H1 (cell line): Measurements from ENCODE around the gene E2F3. TPM values are rescaled to one million over a fixed set of nuclear protein-coding genes. Genes with fewer than 3 reads are reported as not detected.

Source experiments
- CTCF ChIA-PET: fragments of 300-600 bp; sonication (Branson Sonifier 250); formaldehyde crosslinking; loops from one replicate; lab custom pipeline; 2021; ENCODE audit not compliant: partially characterized antibody; lab: Charles Lee
- POLR2A ChIA-PET: fragments of 300-600 bp; sonication (Branson Sonifier 250); formaldehyde crosslinking; loops from one replicate; lab custom pipeline; 2021; ENCODE audit warnings: inconsistent platforms; ENCODE audit not compliant: partially characterized antibody; lab: Charles Lee
- DNase-seq, 2 experiments: peaks; one replicate each; pipeline versions ENCODE4 v3.0.0 to v3.0.0-alpha.2; 2010 to 2022; ENCODE audit warnings: low spot score in 2 of 2, low read depth in 1 of 2, mixed read lengths in 1 of 2
- FAIRE-seq: peaks from 2 replicates; lab custom pipeline; 2011; peaks lifted over from hg19 to GRCh38; lab: Jason Lieb, UNC
- H2AFZ ChIP-seq: 2 replicates; pipeline ENCODE4 v1.8.1; 2012; ENCODE audit warnings: low read length, inconsistent platforms
- H2AK5ac ChIP-seq: 2 replicates; pipeline ENCODE4 v1.6.1; 2013; ENCODE audit warnings: low read depth, low read length
- H2BK120ac ChIP-seq: replicated peaks from 2 replicates; pipeline ENCODE3; 2013; ENCODE audit warnings: low read depth, low read length, inconsistent platforms
- H2BK12ac ChIP-seq: 2 replicates; pipeline ENCODE4 v1.6.1; 2013; ENCODE audit warnings: low read depth, low read length
- H2BK15ac ChIP-seq: 2 replicates; pipeline ENCODE4 v1.6.1; 2013; ENCODE audit warnings: low read length
- H2BK20ac ChIP-seq: 2 replicates; pipeline ENCODE4 v1.6.1; 2013; ENCODE audit warnings: low read length
- H2BK5ac ChIP-seq: 2 replicates; pipeline ENCODE4 v1.6.1; 2013; ENCODE audit warnings: low read depth, low read length
- H3K14ac ChIP-seq: 2 replicates; pipeline ENCODE4 v1.6.1; 2013; ENCODE audit warnings: inconsistent platforms; ENCODE audit not compliant: insufficient read length
- H3K18ac ChIP-seq: 2 replicates; pipeline ENCODE4 v1.6.1; 2013; ENCODE audit warnings: low read length; ENCODE audit errors: extremely low read depth
- H3K23ac ChIP-seq: 2 replicates; pipeline ENCODE4 v1.6.1; 2013; ENCODE audit warnings: inconsistent platforms; ENCODE audit not compliant: insufficient read length
- H3K23me2 ChIP-seq: 2 replicates; pipeline ENCODE4 v1.6.1; 2013; ENCODE audit warnings: low read depth, low read length
- H3K27ac ChIP-seq: 2 replicates; pipeline ENCODE4 v1.6.1; 2011; ENCODE audit warnings: low read depth, low read length, inconsistent platforms
- H3K27me3 ChIP-seq, 4 experiments: replicated peaks in 1 of 4; 1 replicate in 1 of 4; 2 replicates in 3 of 4; pipeline versions ENCODE4 v1.6.1 to v1.8.1; 2011 to 2013; ENCODE audit warnings: low read length in 3 of 4, mild to moderate bottlenecking in 3 of 4, inconsistent platforms in 2 of 4, mixed read lengths in 2 of 4, moderate library complexity in 1 of 4; ENCODE audit not compliant: control insufficient read depth in 3 of 4, insufficient read depth in 3 of 4; ENCODE audit errors: extremely low read depth in 1 of 4
- H3K36me3 ChIP-seq, 4 experiments: 2 replicates each; pipeline versions ENCODE4 v1.6.1 to v1.8.1; 2011 to 2013; ENCODE audit warnings: mild to moderate bottlenecking in 4 of 4, low read length in 3 of 4, moderate library complexity in 2 of 4, control low read depth in 1 of 4, inconsistent platforms in 1 of 4; ENCODE audit not compliant: insufficient read depth in 4 of 4, control insufficient read depth in 2 of 4
- H3K4ac ChIP-seq: replicated peaks from 2 replicates; pipeline ENCODE3; 2013; ENCODE audit warnings: low read length, low read depth, mixed read lengths, inconsistent platforms; ENCODE audit not compliant: insufficient read length
- H3K4me1 ChIP-seq, 4 experiments: replicated peaks in 1 of 4; 1 replicate in 1 of 4; 2 replicates in 3 of 4; pipeline versions ENCODE4 v1.6.1 to v1.8.1; 2011 to 2013; ENCODE audit warnings: low read length in 3 of 4, inconsistent platforms in 2 of 4, mixed read lengths in 1 of 4; ENCODE audit not compliant: insufficient read depth in 4 of 4, control insufficient read depth in 3 of 4
- H3K4me2 ChIP-seq, 2 experiments: 2 replicates each; pipeline versions ENCODE4 v1.6.1 to v1.8.1; 2011 to 2013; ENCODE audit warnings: low read depth in 2 of 2, low read length in 2 of 2, control low read depth in 1 of 2, inconsistent platforms in 1 of 2, mild to moderate bottlenecking in 1 of 2; ENCODE audit not compliant: insufficient read depth in 1 of 2
- H3K4me3 ChIP-seq, 4 experiments: fragments of 200-600, 300-600 bp in 1 of 4; sonication (generic), shearing (Covaris generic), sonication (Bioruptor Twin) in 1 of 4; 2 replicates each; pipeline versions ENCODE4 v1.5.1 to v1.8.1; 2011 to 2016; ENCODE audit warnings: low read length in 4 of 4, low read depth in 3 of 4, control low read depth in 2 of 4, inconsistent platforms in 2 of 4, mild to moderate bottlenecking in 2 of 4, mixed read lengths in 1 of 4, moderate library complexity in 1 of 4; ENCODE audit not compliant: insufficient read depth in 2 of 4; ENCODE audit errors: extremely low read depth in 1 of 4
- H3K56ac ChIP-seq: replicated peaks from 2 replicates; pipeline ENCODE3; 2013; ENCODE audit warnings: low read depth, mild to moderate bottlenecking, mixed read lengths, low read length, inconsistent platforms; ENCODE audit not compliant: insufficient read length
- H3K79me1 ChIP-seq: 2 replicates; pipeline ENCODE4 v1.6.1; 2013; ENCODE audit warnings: low read depth, low read length, control low read depth
- H3K79me2 ChIP-seq, 2 experiments: 2 replicates each; pipeline versions ENCODE4 v1.6.1 to v1.8.1; 2012 to 2013; ENCODE audit warnings: low read length in 2 of 2, mild to moderate bottlenecking in 2 of 2, inconsistent platforms in 1 of 2; ENCODE audit not compliant: insufficient read depth in 2 of 2, control insufficient read depth in 1 of 2
- H3K9ac ChIP-seq, 4 experiments: replicated peaks in 1 of 4; 1 replicate in 1 of 4; 2 replicates in 3 of 4; pipeline versions ENCODE4 v1.6.1 to v1.8.1; 2011 to 2013; ENCODE audit warnings: low read depth in 3 of 4, low read length in 3 of 4, control low read depth in 2 of 4, mild to moderate bottlenecking in 2 of 4, moderate library complexity in 2 of 4, inconsistent platforms in 1 of 4; ENCODE audit errors: extremely low read depth in 1 of 4
- H3K9me3 ChIP-seq, 2 experiments: 2 replicates each; pipeline versions ENCODE4 v1.6.1 to v1.8.1; 2012 to 2013; ENCODE audit warnings: mild to moderate bottlenecking in 2 of 2, moderate library complexity in 2 of 2, control low read depth in 1 of 2, inconsistent platforms in 1 of 2, low read depth in 1 of 2, low read length in 1 of 2, mixed read lengths in 1 of 2; ENCODE audit not compliant: insufficient read depth in 2 of 2
- H4K20me1 ChIP-seq, 2 experiments: replicated peaks in 1 of 2; 2 replicates each; pipeline versions ENCODE3 to v1.8.1; 2011 to 2013; ENCODE audit warnings: inconsistent platforms in 2 of 2, low read length in 2 of 2, mild to moderate bottlenecking in 1 of 2; ENCODE audit not compliant: insufficient read depth in 2 of 2, control insufficient read depth in 1 of 2
- H4K5ac ChIP-seq: 2 replicates; pipeline ENCODE4 v1.6.1; 2013; ENCODE audit warnings: low read length, low read depth, mixed read lengths, inconsistent platforms; ENCODE audit not compliant: insufficient read length
- H4K8ac ChIP-seq: 2 replicates; pipeline ENCODE4 v1.8.0; 2013; ENCODE audit warnings: mild to moderate bottlenecking, moderate library complexity, low read length, inconsistent platforms; ENCODE audit not compliant: insufficient read depth; ENCODE audit errors: extremely low read depth
- H4K91ac ChIP-seq: replicated peaks from 2 replicates; pipeline ENCODE3; 2013; ENCODE audit warnings: low read length, mixed read lengths, inconsistent platforms; ENCODE audit not compliant: insufficient read length
- FOSL1 ChIP-seq: IDR thresholded peaks from 2 replicates; pipeline ENCODE4 v1.6.1; 2011; ENCODE audit warnings: mild to moderate bottlenecking, low read depth, low read length, moderate library complexity; ENCODE audit not compliant: insufficient read depth
- GTF2F1 ChIP-seq: IDR thresholded peaks from 2 replicates; pipeline ENCODE4 v1.6.1; 2012; ENCODE audit warnings: low read depth, low read length, improper control_type of control experiment, borderline replicate concordance
- KDM4A ChIP-seq: IDR thresholded peaks from one replicate; pipeline ENCODE4 v1.7.1; 2012; ENCODE audit warnings: low read depth, mild to moderate bottlenecking, moderate library complexity, low read length, inconsistent platforms; ENCODE audit not compliant: severe bottlenecking
- KDM5A ChIP-seq: fragments of 200-600 bp; IDR thresholded peaks from 2 replicates; pipeline ENCODE4 v1.7.1; 2012; ENCODE audit warnings: mild to moderate bottlenecking, low read length, inconsistent platforms, mixed read lengths
- MAFK ChIP-seq: IDR thresholded peaks from 2 replicates; pipeline ENCODE4 v1.6.1; 2012; ENCODE audit warnings: low read depth, mild to moderate bottlenecking, improper control_type of control experiment, low read length
- PHF8 ChIP-seq: fragments of 200-600 bp; sonication (generic); conservative IDR thresholded peaks from 2 replicates; pipeline ENCODE4 v1.7.1; 2012; ENCODE audit warnings: low read depth, mild to moderate bottlenecking, inconsistent platforms, low read length, moderate library complexity
- RFX5 ChIP-seq: IDR thresholded peaks from 2 replicates; pipeline ENCODE4 v1.6.1; 2011; ENCODE audit warnings: low read depth, low read length, improper control_type of control experiment, borderline replicate concordance
- SP2 ChIP-seq: IDR thresholded peaks from 2 replicates; pipeline ENCODE4 v1.6.1; 2012; ENCODE audit warnings: mild to moderate bottlenecking, low read length, inconsistent platforms
- TBP ChIP-seq: IDR thresholded peaks from 2 replicates; pipeline ENCODE4 v1.6.1; 2011; ENCODE audit warnings: low read depth, low read length, improper control_type of control experiment
- YY1 ChIP-seq: IDR thresholded peaks from 2 replicates; pipeline ENCODE4 v1.6.1; 2011; ENCODE audit warnings: low read depth, mild to moderate bottlenecking, low read length
- WGBS, 2 experiments: shearing (Covaris generic) in 1 of 2; methylation state at CpG; one replicate each; pipeline versions ENCODE4 v1.1.6 to v1.1.7; 2013 to 2015; ENCODE audit warnings: low lambda C conversion rate in 2 of 2, mixed read lengths in 2 of 2, inconsistent platforms in 1 of 2, low coverage in 1 of 2, missing lambda C conversion rate in 1 of 2; ENCODE audit not compliant: insufficient replicate concordance in 2 of 2, insufficient coverage in 1 of 2, insufficient read length in 1 of 2; ENCODE audit errors: extremely low coverage in 1 of 2, missing lambda C conversion rate in 1 of 2; 5-methylcytosine and 5-hydroxymethylcytosine counted together
- polyA plus RNA-seq, 7 experiments: library from polyadenylated mRNA; depleted of rRNA in 3 of 7; stranded (reverse) in 5 of 7; unstranded in 2 of 7; fragments of >200 nt in 5 of 7; fragments of 200-250 nt in 2 of 7; gene quantifications; 1 replicate in 5 of 7; 2 replicates in 1 of 7; 4 replicates in 1 of 7; pipeline versions ENCODE4 v1.2.1 to v1.2.3, GENCODE V29; 2011 to 2013; ENCODE audit warnings: missing spikeins in 2 of 7, mixed read lengths in 2 of 7
- total RNA-seq: library from RNA; stranded (reverse); fragmentation: NEBNext Ultra II Directional; extraction: Animal tissue kit (Norgen Biotek cat#: 25700); gene quantifications from 2 replicates; pipeline ENCODE4 v1.2.1, GENCODE V29; 2021

E2F3 gene
- total and polyA plus RNA-seq, 2 of the 8 experiments (the other 6 are each of a cell fraction or from before 2014, with no cell fraction given): 14.9 to 42.2 TPM

DNA sequence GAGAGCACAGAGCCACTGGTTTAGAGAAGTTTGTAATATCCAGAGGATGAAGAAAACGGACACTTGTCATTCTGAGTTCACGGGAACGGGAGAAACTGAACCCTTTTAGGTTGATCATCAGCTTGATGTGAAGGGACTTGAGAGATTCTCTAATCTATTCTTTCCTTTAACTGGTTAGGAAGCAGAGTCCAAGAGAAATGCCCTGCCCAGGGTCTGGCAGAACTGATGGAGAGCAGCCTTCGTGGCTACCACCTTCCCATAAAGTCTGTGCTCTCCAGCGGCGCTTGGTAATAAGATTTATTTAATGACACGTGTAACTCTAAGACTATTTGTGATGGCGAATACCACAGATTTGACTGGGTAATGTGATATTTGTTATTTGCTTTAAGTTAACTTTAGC, 36.0 kb downstream of the E2F3 start:
- Histone ChIP-seq H3K14ac (no peak overlapping the region), H2BK20ac (no peak overlapping the region), H3K4me3 (no peak overlapping the region), H3K79me1 (peaks cover 9% of the 10 kb centered on the region), H4K91ac (no peak overlapping the region), H4K8ac (no peak overlapping the region), H2AK5ac (no peak overlapping the region), H3K23ac (no peak overlapping the region), H3K23me2 (no peaks in the 10 kb centered on the region), H2BK120ac (no peak overlapping the region), H2BK5ac (no peak overlapping the region), H2BK12ac (no peak overlapping the region), H3K9me3 (no peaks in the 10 kb centered on the region), H3K4me1 (peaks cover 0 to 4% (median 2%) of the 10 kb centered on the region in 4 experiments; a peak in 2 of 7 replicates), H3K27me3 (no peaks in the 10 kb centered on the region), H4K20me1 (peaks cover 2 to 11% of the 10 kb centered on the region in 2 experiments), H4K5ac (no peak overlapping the region), H3K4ac (no peak overlapping the region), H3K4me2 (no peak overlapping the region), H3K79me2 (peaks cover 3 to 93% of the 10 kb centered on the region in 2 experiments), H3K36me3 (no peaks in the 10 kb centered on the region; a peak in 3 of 8 replicates), H2AFZ (no peak overlapping the region), H3K18ac (no peak overlapping the region), H3K27ac (no peak overlapping the region), H3K9ac (no peak overlapping the region), H3K56ac (no peak overlapping the region), H2BK15ac (no peak overlapping the region)
- DNase-seq (no peak), FAIRE-seq (no peak)
- no peak for TF ChIP-seq MAFK
- TF ChIP-seq FOSL1: no peak
- no peak for TF ChIP-seq RFX5
- no peak for TF ChIP-seq KDM5A
- no peak for TF ChIP-seq PHF8
- TF ChIP-seq TBP: no peak
- TF ChIP-seq YY1: no peak
- no peak for TF ChIP-seq KDM4A
- no peak for TF ChIP-seq GTF2F1
- TF ChIP-seq SP2: no peak
- WGBS, 2 experiments: 93% methylated on average over 8 of the region's 8 CpGs; no CpG with 5 or more reads in 1 of the 2 experiments
- CTCF ChIA-PET: interaction anchor here (1.3 kb wide), 1 partner anchor 28 kb away, joined by 3 read pairs; no protein-coding TSS in a partner anchor
- POLR2A ChIA-PET: interaction anchor here (0.8 to 1.7 kb wide), 3 partner anchors 10 to 226 kb away, joined by 3 to 11 read pairs (median 7); partner anchors contain the start of gene MBOAT1
